Nephron (organoid): ENCODE data around the gene VPS13D.

Experiments
- H3K27ac Mint-ChIP-seq, 3 experiments: 2 replicates each; pipeline ENCODE4 v1.8.0; 2020; ENCODE audit warnings: mixed read lengths in 3 of 3, mild to moderate bottlenecking in 2 of 3, moderate library complexity in 1 of 3
- H3K27me3 Mint-ChIP-seq: 2 replicates; pipeline ENCODE4 v1.8.0; 2021; ENCODE audit warnings: low read depth, mild to moderate bottlenecking, moderate library complexity, mixed read lengths
- H3K36me3 Mint-ChIP-seq: 2 replicates; pipeline ENCODE4 v1.8.0; 2020; ENCODE audit warnings: low read depth, mixed read lengths
- H3K4me1 Mint-ChIP-seq: 2 replicates; pipeline ENCODE4 v1.8.0; 2020; ENCODE audit warnings: mixed read lengths
- H3K4me3 Mint-ChIP-seq, 3 experiments: 2 replicates each; pipeline ENCODE4 v1.8.0; 2020; ENCODE audit warnings: mild to moderate bottlenecking in 3 of 3, mixed read lengths in 3 of 3, moderate library complexity in 2 of 3
- H3K9me3 Mint-ChIP-seq: 2 replicates; pipeline ENCODE4 v1.8.0; 2020; ENCODE audit warnings: mixed read lengths
- TF ChIP-seq, protein P1 (sequence below), 3 experiments: fragments of 200-600 bp; sonication (generic); IDR thresholded peaks; one replicate each; pipeline ENCODE4 v1.5.0; 2021; ENCODE audit warnings: antibody characterized with exemption in 3 of 3; ENCODE audit not compliant: unreplicated experiment in 3 of 3

VPS13D gene

DNA sequence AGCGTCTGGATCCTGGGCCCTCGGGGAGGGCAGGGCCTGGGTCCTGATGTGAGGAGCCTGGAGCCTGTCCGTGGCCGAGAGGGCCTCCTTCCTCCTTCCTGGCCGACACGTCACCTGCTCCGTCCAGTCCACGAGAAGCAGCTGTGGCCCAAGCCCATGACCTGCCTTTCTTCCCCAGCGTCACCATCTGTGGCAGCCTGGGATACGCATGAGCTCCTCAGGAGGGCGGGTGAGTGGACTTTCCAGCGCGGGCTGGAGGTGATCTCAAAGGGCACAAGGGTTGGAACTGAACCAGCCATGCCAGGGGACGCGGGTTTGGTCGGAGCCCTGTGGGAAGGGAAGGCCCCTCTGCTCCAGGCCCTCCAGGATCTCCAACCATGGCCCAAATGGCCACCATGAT, 297.7 kb downstream of the VPS13D start:
- Mint-ChIP-seq H3K27ac (no peak overlapping the region), H3K4me3 (no peak overlapping the region), H3K27me3 (no peaks in the 10 kb centered on the region), H3K4me1 (peaks cover 33% of the 10 kb centered on the region), H3K36me3 (no peaks in the 10 kb centered on the region), H3K9me3 (no peaks in the 10 kb centered on the region)
- TF ChIP-seq, protein P1, sequence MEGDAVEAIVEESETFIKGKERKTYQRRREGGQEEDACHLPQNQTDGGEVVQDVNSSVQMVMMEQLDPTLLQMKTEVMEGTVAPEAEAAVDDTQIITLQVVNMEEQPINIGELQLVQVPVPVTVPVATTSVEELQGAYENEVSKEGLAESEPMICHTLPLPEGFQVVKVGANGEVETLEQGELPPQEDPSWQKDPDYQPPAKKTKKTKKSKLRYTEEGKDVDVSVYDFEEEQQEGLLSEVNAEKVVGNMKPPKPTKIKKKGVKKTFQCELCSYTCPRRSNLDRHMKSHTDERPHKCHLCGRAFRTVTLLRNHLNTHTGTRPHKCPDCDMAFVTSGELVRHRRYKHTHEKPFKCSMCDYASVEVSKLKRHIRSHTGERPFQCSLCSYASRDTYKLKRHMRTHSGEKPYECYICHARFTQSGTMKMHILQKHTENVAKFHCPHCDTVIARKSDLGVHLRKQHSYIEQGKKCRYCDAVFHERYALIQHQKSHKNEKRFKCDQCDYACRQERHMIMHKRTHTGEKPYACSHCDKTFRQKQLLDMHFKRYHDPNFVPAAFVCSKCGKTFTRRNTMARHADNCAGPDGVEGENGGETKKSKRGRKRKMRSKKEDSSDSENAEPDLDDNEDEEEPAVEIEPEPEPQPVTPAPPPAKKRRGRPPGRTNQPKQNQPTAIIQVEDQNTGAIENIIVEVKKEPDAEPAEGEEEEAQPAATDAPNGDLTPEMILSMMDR (IDR thresholded peaks at IDR 0.05; ENCODE audit: unreplicated experiment in 3 of 3): no peak

DNA sequence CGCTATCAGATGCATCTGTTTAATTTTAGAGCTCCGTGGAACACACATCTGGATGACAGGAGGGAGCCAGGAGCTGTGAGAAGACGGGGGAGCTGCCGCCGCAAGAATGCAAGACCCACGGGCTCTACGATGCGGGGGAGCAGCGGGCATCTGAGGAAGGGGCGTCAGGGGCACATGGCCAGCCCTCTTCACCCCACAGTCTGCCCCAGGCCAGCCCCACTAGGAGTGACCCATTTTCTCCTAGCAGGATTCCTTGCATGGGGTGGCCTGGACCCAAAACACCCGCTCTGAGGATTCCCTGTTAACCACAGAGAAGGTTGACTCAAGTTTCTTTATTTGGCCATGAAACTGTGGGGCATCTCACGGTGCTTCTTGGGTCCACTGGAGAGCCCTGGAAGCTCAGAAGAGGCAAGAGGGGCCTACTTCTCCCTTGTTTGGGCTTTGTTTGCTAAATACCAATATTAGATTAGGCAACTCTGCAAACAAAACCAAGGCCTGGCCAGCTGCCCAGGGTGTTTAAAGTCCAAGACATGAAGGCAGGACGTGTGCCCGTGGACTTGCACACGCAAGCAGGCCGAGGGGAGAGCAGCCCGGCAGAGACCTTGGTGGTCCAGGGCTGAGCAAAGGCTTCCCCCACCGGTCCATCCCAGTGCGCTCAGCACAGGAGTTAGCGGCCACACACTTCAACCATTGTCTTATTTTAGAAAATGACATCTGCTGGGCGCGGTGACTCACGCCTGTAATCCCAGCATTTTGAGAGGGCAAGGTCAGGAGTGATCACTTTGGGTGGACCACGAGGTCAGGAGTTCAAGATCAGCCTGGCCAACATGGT, 298.4 kb downstream of the VPS13D start:
- H3K4me3 Mint-ChIP-seq: no peak overlapping the region
- no peaks in the 10 kb centered on the region for H3K9me3 Mint-ChIP-seq
- H3K36me3 Mint-ChIP-seq: no peaks in the 10 kb centered on the region
- H3K27me3 Mint-ChIP-seq: no peaks in the 10 kb centered on the region
- TF ChIP-seq, protein P1 (IDR thresholded peaks at IDR 0.05; ENCODE audit: unreplicated experiment in 3 of 3): no peak
- H3K4me1 Mint-ChIP-seq: peaks cover 33% of the 10 kb centered on the region
- no peak overlapping the region for H3K27ac Mint-ChIP-seq

GRCh38 chr1:12529640-12530174, 299.9 kb downstream of the VPS13D start:
- Mint-ChIP-seq H3K4me1 (peaks cover 33% of the 10 kb centered on the region), H3K36me3 (no peaks in the 10 kb centered on the region), H3K27me3 (no peaks in the 10 kb centered on the region), H3K27ac (peak overlapping the region; percentile 6 to 74 (median 29)), H3K9me3 (no peaks in the 10 kb centered on the region), H3K4me3 (no peak overlapping the region)
- TF ChIP-seq, protein P1 (IDR thresholded peaks at IDR 0.05; ENCODE audit: unreplicated experiment in 3 of 3): no peak

GRCh38 chr1:12530462-12531178, 300.8 kb downstream of the VPS13D start:
- no peak overlapping the region for H3K4me3 Mint-ChIP-seq
- peak overlapping the region in 1 of 3 experiments; percentile 72 for H3K27ac Mint-ChIP-seq
- H3K9me3 Mint-ChIP-seq: peaks cover 5% of the 10 kb centered on the region
- peaks cover 25% of the 10 kb centered on the region for H3K4me1 Mint-ChIP-seq
- H3K36me3 Mint-ChIP-seq: peaks cover 5% of the 10 kb centered on the region
- no peaks in the 10 kb centered on the region for H3K27me3 Mint-ChIP-seq
- TF ChIP-seq, protein P1 (IDR thresholded peaks at IDR 0.05; ENCODE audit: unreplicated experiment in 3 of 3): no peak

DNA sequence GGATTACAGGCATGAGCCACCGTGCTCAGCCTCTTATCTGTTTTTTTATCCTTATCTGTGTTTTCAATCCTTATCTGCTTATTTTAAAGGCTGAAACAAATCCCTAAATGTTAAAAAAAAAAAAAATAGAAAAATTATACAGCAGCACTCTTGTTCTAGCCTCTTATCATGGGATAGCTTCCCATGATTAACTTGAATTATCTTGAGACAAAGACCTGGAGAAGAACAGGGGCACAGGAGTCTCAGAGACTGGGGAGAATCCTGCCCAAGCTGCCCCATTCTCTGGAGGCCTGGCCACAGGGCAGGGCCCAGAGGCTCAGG, 301.3 kb downstream of the VPS13D start:
- no peak overlapping the region for H3K4me3 Mint-ChIP-seq
- peaks cover 8% of the 10 kb centered on the region for H3K9me3 Mint-ChIP-seq
- H3K27ac Mint-ChIP-seq: peak overlapping the region in 1 of 3 experiments; percentile 56
- H3K4me1 Mint-ChIP-seq: peaks cover 23% of the 10 kb centered on the region
- TF ChIP-seq, protein P1 (IDR thresholded peaks at IDR 0.05; ENCODE audit: unreplicated experiment in 3 of 3): no peak
- peaks cover 5% of the 10 kb centered on the region for H3K36me3 Mint-ChIP-seq
- no peaks in the 10 kb centered on the region for H3K27me3 Mint-ChIP-seq
